DMS153 (cell line): ENCODE data around the gene HDAC1.

Experiments
- DNase-seq: peaks from one replicate; lab custom pipeline; 2025; lab: John Stamatoyannopoulos, UW

HDAC1 gene

GRCh38 chr1:32373996-32374592 lies 82.2 kb downstream of the HDAC1 start:
- DNase-seq: no peak

- DNase-seq: no peak
Measured at GRCh38 chr1:32376199-32376598, 84.3 kb downstream of the HDAC1 start.

GRCh38 chr1:32377541-32378220 lies 85.8 kb downstream of the HDAC1 start:
- no peak for DNase-seq

GRCh38 chr1:32380057-32380456 lies 88.2 kb downstream of the HDAC1 start:
- DNase-seq: no peak
